Stomach (tissue), 9 donors: ENCODE results near the gene KCNIP3. TPM values are rescaled to one million over a fixed set of nuclear protein-coding genes. Genes with fewer than 3 reads are reported as not detected.
"Not testable (repeated sequence)": the region's sequence is repeated elsewhere in the genome, so short reads cannot be mapped to it uniquely, and the experiment has no call there.

Source experiments
- DNase-seq, 2 donors: peaks; one replicate each; pipeline versions ENCODE4 v3.0.0 to v3.0.0-alpha.2; 2013 to 2019
- H3K27ac ChIP-seq, 5 donors: fragments of 200-600 bp in 4 of 5; sonication (generic) in 4 of 5; one replicate each; pipeline ENCODE4 v1.5.1; 2013 to 2019; ENCODE audit warnings: mild to moderate bottlenecking in 1 of 5, moderate library complexity in 1 of 5
- H3K27me3 ChIP-seq, 3 donors: fragments of 200-600 bp; sonication (generic); one replicate each; pipeline ENCODE4 v1.5.1; 2017 to 2019; ENCODE audit warnings: mixed run types in 1 of 3
- H3K36me3 ChIP-seq, 4 donors: fragments of 200-600 bp; sonication (generic); 1 replicate in 3 of 4; 2 replicates in 1 of 4; pipeline ENCODE4 v1.5.1; 2016 to 2019
- H3K4me1 ChIP-seq, 4 donors: fragments of 200-600 bp; sonication (generic); one replicate each; pipeline ENCODE4 v1.5.1; 2016 to 2019
- H3K4me3 ChIP-seq, 4 donors: fragments of 200-600 bp; sonication (generic) in 3 of 4; one replicate each; pipeline ENCODE4 v1.5.1; 2016 to 2019; ENCODE audit warnings: mild to moderate bottlenecking in 1 of 4
- H3K9me3 ChIP-seq, 4 donors: fragments of 200-600 bp; sonication (generic); one replicate each; pipeline ENCODE4 v1.5.1; 2016 to 2019
- EP300 ChIP-seq: sonication (generic); formaldehyde crosslinking; IDR thresholded peaks from one replicate; pipeline ENCODE4 v1.6.1; 2017; ENCODE audit warnings: antibody characterized with exemption
- POLR2A ChIP-seq, 4 donors: fragments of 450-650 bp; IDR thresholded peaks; one replicate each; pipeline ENCODE4 v1.6.1; 2016; ENCODE audit warnings: antibody characterized with exemption in 4 of 4, control low read depth in 2 of 4, mild to moderate bottlenecking in 1 of 4, moderate library complexity in 1 of 4
- POLR2AphosphoS5 ChIP-seq, 3 donors: sonication (generic); formaldehyde crosslinking; IDR thresholded peaks; one replicate each; pipeline ENCODE4 v1.6.1; 2016; ENCODE audit warnings: antibody characterized with exemption in 3 of 3
- WGBS, 5 donors: extraction: QIAGEN DNeasy Blood & Tissue Kit in 3 of 5; methylation state at CpG; one replicate each; pipeline versions ENCODE4 v1.1.5 to v1.1.7; 2013 to 2018; 5-methylcytosine and 5-hydroxymethylcytosine counted together
- intact Hi-C: fragments of 100-400 bp; cut with DNase I; formaldehyde crosslinking; loops from one replicate; pipeline ENCODE4 v1.15.1; 2023; ENCODE audit warnings: low total_unique reads
- polyA plus RNA-seq, 3 donors: library from polyadenylated mRNA; stranded (reverse); fragments of 200-250 nt; gene quantifications; one replicate each; pipeline ENCODE4 v1.2.3, GENCODE V29; 2013
- total RNA-seq, 5 donors: library from RNA; depleted of rRNA; stranded (reverse); fragments of >200 nt; gene quantifications; one replicate each; pipeline versions ENCODE4 v1.1.0 to v1.2.3, GENCODE V29; 2014 to 2016
- TF ChIP-seq, protein P1 (sequence below), 7 experiments: fragments of 450-650 bp in 4 of 7; fragments of 200-600 bp in 3 of 7; sonication (generic) in 3 of 7; IDR thresholded peaks; one replicate each; pipeline ENCODE4 v1.5.1; 2016 to 2019; ENCODE audit warnings: antibody characterized with exemption in 7 of 7, control low read depth in 2 of 7, mild to moderate bottlenecking in 1 of 7
- donor health status: healthy with polysubstance abuse.
- donor health status: Bipolar disorder and iron deficiency.
- donor health status: healthy.

The KCNIP3 gene
- total and polyA plus RNA-seq, 8 donors: 1.3 to 4.4 (median 2.7) TPM; not detected in 2

GRCh38 chr2:95376311-95377215 lies 79.4 kb downstream of the KCNIP3 start:
- WGBS, 5 donors: 87 to 91% (median 89%) methylated on average over 21 to 22 of the region's 22 CpGs
- H3K27me3 ChIP-seq: no peaks in the 10 kb centered on the region

DNA sequence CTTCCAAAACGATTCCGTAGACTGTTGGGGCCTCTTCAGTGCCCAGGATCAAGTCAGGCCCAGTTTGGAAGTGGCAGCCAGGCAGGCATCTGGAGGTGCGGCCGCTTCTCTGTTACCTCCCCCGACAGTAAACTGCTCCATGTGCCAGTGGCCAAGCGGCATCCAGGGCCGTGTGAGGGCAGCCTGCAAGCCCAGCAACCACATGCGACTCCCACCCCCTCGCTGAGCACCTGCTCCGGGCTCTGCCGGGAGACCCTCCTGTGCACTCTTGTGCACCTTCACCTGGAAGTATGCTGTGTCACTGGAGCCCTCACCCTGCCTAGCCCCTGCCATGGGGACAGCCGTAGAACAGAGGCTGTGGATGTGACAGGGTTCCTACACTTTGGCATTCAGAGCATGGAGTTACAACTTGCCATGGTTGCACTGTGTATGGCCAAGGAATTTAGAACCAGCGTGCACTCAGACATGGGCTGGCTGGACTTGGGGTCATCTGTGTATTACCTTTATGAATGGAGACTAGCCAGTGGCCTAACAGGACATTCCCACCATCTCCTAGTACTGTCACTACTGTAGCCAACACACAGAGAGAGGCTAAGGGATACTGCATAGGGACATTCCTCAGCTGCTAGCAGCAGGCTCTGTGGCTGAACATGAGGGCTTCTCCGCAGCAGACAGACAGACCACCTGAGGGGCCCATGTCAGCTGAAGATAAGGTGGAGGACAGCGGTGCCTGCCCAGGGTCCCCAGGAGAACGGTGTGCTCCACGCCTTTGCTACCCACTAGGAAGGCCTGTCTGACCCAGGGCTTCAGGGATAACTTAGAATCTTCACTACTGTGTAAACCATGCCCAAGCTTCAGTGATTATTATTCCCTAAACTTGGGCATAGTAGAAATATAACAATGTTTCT lies 80.3 kb downstream of the KCNIP3 start:
- 89 to 95% (median 92%) methylated on average over 9 to 17 of the region's 17 CpGs for WGBS, 5 donors
- Histone ChIP-seq H3K9me3 (no peaks in the 10 kb centered on the region), H3K4me3 (no peak overlapping the region), H3K27ac (no peak overlapping the region), H3K27me3 (no peaks in the 10 kb centered on the region), H3K4me1 (no peaks in the 10 kb centered on the region), H3K36me3 (peaks cover 0 to 21% (median 8%) of the 10 kb centered on the region in 4 donors)
- TF ChIP-seq, protein P1, sequence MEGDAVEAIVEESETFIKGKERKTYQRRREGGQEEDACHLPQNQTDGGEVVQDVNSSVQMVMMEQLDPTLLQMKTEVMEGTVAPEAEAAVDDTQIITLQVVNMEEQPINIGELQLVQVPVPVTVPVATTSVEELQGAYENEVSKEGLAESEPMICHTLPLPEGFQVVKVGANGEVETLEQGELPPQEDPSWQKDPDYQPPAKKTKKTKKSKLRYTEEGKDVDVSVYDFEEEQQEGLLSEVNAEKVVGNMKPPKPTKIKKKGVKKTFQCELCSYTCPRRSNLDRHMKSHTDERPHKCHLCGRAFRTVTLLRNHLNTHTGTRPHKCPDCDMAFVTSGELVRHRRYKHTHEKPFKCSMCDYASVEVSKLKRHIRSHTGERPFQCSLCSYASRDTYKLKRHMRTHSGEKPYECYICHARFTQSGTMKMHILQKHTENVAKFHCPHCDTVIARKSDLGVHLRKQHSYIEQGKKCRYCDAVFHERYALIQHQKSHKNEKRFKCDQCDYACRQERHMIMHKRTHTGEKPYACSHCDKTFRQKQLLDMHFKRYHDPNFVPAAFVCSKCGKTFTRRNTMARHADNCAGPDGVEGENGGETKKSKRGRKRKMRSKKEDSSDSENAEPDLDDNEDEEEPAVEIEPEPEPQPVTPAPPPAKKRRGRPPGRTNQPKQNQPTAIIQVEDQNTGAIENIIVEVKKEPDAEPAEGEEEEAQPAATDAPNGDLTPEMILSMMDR (IDR thresholded peaks at IDR 0.05): no peak
- TF ChIP-seq POLR2A (IDR thresholded peaks at IDR 0.05): no peak
- no peak for TF ChIP-seq POLR2AphosphoS5 (IDR thresholded peaks at IDR 0.05)
- TF ChIP-seq EP300: no peak
- no peak for DNase-seq
- intact Hi-C loops: no loop called here

More at GRCh38 chr2:95376311-95377215, 79.4 kb downstream of the KCNIP3 start:
- no peak overlapping the region for H3K27ac ChIP-seq
- intact Hi-C loops: no loop called here
- no peak overlapping the region for H3K4me3 ChIP-seq
- H3K36me3 ChIP-seq: peaks cover 0 to 21% (median 8%) of the 10 kb centered on the region in 4 donors
- no peak for DNase-seq
- TF ChIP-seq EP300 (no peak), POLR2AphosphoS5 (IDR thresholded peaks at IDR 0.05) (no peak), POLR2A (IDR thresholded peaks at IDR 0.05) (no peak)
- TF ChIP-seq, protein P1 (IDR thresholded peaks at IDR 0.05): no peak
- H3K4me1 ChIP-seq: no peaks in the 10 kb centered on the region
- no peaks in the 10 kb centered on the region for H3K9me3 ChIP-seq

DNA sequence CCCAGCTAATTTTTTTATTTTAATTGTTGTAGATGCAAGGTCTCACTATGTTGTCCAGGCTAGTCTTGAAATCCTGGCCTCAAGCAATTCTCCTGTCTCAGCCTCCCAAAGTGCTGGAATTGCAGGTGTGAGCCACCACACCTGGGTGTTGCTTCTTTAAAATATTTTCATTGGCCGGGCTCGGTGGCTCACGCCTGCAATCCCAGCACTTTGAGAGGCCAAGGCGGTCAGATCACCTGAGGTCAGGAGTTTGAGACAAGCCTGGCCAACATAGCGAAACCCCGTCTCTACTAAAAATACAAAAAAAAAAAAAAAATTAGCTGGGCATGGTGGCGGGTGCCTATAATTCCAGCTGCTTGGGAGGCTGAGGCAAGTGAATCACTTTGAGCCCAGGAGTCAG lies 81.1 kb downstream of the KCNIP3 start:
- intact Hi-C loops: not testable (repeated sequence)
- H3K36me3 ChIP-seq: peaks cover 0 to 21% (median 8%) of the 10 kb centered on the region in 4 donors

GRCh38 chr2:95379371-95379831 lies 82.3 kb downstream of the KCNIP3 start:
- no peak overlapping the region for H3K27ac ChIP-seq
- peaks cover 0 to 21% (median 8%) of the 10 kb centered on the region in 4 donors for H3K36me3 ChIP-seq
- TF ChIP-seq POLR2AphosphoS5 (IDR thresholded peaks at IDR 0.05) (no peak), POLR2A (IDR thresholded peaks at IDR 0.05) (no peak), EP300 (no peak)
- TF ChIP-seq, protein P1 (IDR thresholded peaks at IDR 0.05): no peak
- H3K4me1 ChIP-seq: peaks cover 2 to 3% (median 2%) of the 10 kb centered on the region in 4 donors
- intact Hi-C loops: no loop called here
- no peak for DNase-seq
- H3K4me3 ChIP-seq: no peak overlapping the region
- no peaks in the 10 kb centered on the region for H3K27me3 ChIP-seq
- no peaks in the 10 kb centered on the region for H3K9me3 ChIP-seq
- WGBS, 5 donors: 38 to 55% (median 46%) methylated on average over 8 of the region's 8 CpGs

More for the DNA sequence above, 81.1 kb downstream of the KCNIP3 start:
- DNase-seq, H3K4me3 ChIP-seq, H3K4me1 ChIP-seq, H3K27ac ChIP-seq, H3K27me3 ChIP-seq, H3K9me3 ChIP-seq: not testable (repeated sequence)
- WGBS, 5 donors: 95 to 99% (median 97%) methylated on average over 7 of the region's 7 CpGs
